Measurements from ENCODE around the gene LDLRAP1. TPM values are rescaled to one million over a fixed set of nuclear protein-coding genes. Genes with fewer than 3 reads are reported as not detected.

LDLRAP1 gene
- total and polyA plus RNA-seq, 2 donors (not counting 1 experiment from before 2014, with no cell fraction given) = 7.3 to 21.0 TPM

DNA sequence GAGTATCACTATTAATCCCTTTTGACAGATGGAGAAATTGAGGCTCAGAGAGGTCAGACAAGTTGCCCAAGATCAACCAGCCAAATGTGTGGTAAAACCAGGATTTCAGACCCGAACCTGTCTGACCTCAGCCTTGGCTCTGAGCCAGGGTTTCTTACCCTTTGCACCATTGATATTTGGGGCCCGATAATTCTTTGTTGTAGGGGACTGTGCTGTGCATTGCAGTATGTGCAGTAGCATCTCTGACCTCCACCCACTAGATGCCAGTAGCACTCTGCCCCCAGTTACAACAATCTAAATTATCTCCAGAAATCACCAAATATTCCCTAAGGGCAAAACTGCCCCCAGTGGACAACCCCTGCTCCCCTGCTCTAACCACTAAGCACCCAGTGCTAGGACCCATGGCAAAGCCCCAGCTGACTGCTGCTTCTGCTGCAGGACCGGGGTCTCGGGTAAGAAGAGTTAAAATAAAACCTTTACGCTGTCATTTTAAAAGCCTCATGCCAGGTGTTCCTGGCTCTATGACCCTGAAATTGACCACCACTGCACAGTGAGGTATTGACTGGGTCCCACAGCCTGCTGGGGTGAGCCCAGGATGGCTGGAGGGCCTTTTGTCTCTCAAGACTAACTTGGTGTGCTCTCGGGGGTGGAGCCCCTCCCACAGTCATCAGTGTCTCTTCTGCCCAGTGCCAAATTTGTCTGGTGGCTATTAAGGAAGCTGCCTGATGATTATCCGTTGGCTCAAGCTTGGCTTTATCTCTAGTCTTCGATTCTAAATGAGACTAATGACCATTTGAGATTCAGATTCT is 67.6 kb downstream of the LDLRAP1 start:
- H3K4me3 ChIP-seq (replicated peaks in 1 of 4; ENCODE audit: control extremely low read depth in 1 of 4, insufficient read depth in 1 of 4, low read depth in 3 of 4, low read length in 4 of 4) = no peak overlapping the region
- H2AFZ ChIP-seq (ENCODE audit: low read length) = no peak overlapping the region
- no peak overlapping the region for H3K27ac ChIP-seq (ENCODE audit: insufficient read depth, low read length)
- H3K9ac ChIP-seq (ENCODE audit: insufficient read depth, low read length) = no peak overlapping the region
- H4K20me1 ChIP-seq (ENCODE audit: control insufficient read depth, extremely low read depth, insufficient read depth, low read length) = no peaks in the 10 kb centered on the region
- H3K4me1 ChIP-seq (ENCODE audit: control insufficient read depth, extremely low read depth, insufficient read depth, low read length) = no peaks in the 10 kb centered on the region
- H3K79me2 ChIP-seq (ENCODE audit: control insufficient read depth, insufficient read depth, low read length) = no peaks in the 10 kb centered on the region
- no peak overlapping the region for H3K4me2 ChIP-seq (ENCODE audit: extremely low read depth, insufficient read depth, low read length)
- no peaks in the 10 kb centered on the region for H3K36me3 ChIP-seq (ENCODE audit: control insufficient read depth, insufficient read depth, low read length)
- peak in 1 of 2 donors; percentile 55 for DNase-seq (ENCODE audit: low read depth in 2 of 2)
- peaks cover 38% of the 10 kb centered on the region for H3K27me3 ChIP-seq (ENCODE audit: control insufficient read depth, insufficient read depth, low read length)
- TF ChIP-seq, protein P1, sequence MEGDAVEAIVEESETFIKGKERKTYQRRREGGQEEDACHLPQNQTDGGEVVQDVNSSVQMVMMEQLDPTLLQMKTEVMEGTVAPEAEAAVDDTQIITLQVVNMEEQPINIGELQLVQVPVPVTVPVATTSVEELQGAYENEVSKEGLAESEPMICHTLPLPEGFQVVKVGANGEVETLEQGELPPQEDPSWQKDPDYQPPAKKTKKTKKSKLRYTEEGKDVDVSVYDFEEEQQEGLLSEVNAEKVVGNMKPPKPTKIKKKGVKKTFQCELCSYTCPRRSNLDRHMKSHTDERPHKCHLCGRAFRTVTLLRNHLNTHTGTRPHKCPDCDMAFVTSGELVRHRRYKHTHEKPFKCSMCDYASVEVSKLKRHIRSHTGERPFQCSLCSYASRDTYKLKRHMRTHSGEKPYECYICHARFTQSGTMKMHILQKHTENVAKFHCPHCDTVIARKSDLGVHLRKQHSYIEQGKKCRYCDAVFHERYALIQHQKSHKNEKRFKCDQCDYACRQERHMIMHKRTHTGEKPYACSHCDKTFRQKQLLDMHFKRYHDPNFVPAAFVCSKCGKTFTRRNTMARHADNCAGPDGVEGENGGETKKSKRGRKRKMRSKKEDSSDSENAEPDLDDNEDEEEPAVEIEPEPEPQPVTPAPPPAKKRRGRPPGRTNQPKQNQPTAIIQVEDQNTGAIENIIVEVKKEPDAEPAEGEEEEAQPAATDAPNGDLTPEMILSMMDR (conservative IDR thresholded peaks at IDR 0.05 in 1 of 2, IDR thresholded peaks at IDR 0.05 in 1 of 2; ENCODE audit: low read depth in 1 of 2, low read length in 2 of 2) = peak; percentile 38 to 54
- TF ChIP-seq EZH2 (IDR thresholded peaks at IDR 0.05; ENCODE audit: low read length, missing control alignments) = no peak
- H3K9me3 ChIP-seq (ENCODE audit: control insufficient read depth, insufficient read depth, low read depth, low read length) = no peaks in the 10 kb centered on the region

DNA sequence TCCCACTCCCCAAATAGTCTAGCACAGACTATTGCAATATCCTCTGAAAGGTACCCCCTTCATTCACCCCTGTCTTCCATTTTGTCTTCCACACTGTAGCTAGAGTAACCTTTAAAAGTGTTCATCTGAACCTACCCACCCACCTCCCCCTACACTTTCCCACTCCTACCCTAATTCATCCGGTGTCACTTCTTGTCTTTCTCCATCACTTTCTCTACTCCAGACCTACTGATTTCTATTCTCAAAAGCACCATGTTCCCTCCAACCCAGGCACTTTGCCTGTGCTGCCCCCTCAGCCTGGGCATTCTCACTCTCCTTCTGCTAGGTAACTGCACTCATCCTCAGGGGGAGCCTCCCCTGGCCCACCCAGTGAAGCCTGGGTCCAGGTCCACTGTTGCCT is 68.4 kb downstream of the LDLRAP1 start:
- Histone ChIP-seq H3K9me3 (ENCODE audit: control insufficient read depth, insufficient read depth, low read depth, low read length) (no peaks in the 10 kb centered on the region), H3K27me3 (ENCODE audit: control insufficient read depth, insufficient read depth, low read length) (peaks cover 38% of the 10 kb centered on the region), H3K36me3 (ENCODE audit: control insufficient read depth, insufficient read depth, low read length) (no peaks in the 10 kb centered on the region), H3K4me2 (ENCODE audit: extremely low read depth, insufficient read depth, low read length) (no peak overlapping the region), H3K79me2 (ENCODE audit: control insufficient read depth, insufficient read depth, low read length) (no peaks in the 10 kb centered on the region), H4K20me1 (ENCODE audit: control insufficient read depth, extremely low read depth, insufficient read depth, low read length) (no peaks in the 10 kb centered on the region), H3K4me3 (replicated peaks in 1 of 4; ENCODE audit: control extremely low read depth in 1 of 4, insufficient read depth in 1 of 4, low read depth in 3 of 4, low read length in 4 of 4) (no peak overlapping the region), H3K4me1 (ENCODE audit: control insufficient read depth, extremely low read depth, insufficient read depth, low read length) (no peaks in the 10 kb centered on the region), H3K27ac (ENCODE audit: insufficient read depth, low read length) (no peak overlapping the region), H2AFZ (ENCODE audit: low read length) (no peak overlapping the region), H3K9ac (ENCODE audit: insufficient read depth, low read length) (no peak overlapping the region)
- TF ChIP-seq, protein P1 (conservative IDR thresholded peaks at IDR 0.05 in 1 of 2, IDR thresholded peaks at IDR 0.05 in 1 of 2; ENCODE audit: low read depth in 1 of 2, low read length in 2 of 2) = no peak
- no peak for TF ChIP-seq EZH2 (IDR thresholded peaks at IDR 0.05; ENCODE audit: low read length, missing control alignments)
- DNase-seq (ENCODE audit: low read depth in 2 of 2) = no peak

DNA sequence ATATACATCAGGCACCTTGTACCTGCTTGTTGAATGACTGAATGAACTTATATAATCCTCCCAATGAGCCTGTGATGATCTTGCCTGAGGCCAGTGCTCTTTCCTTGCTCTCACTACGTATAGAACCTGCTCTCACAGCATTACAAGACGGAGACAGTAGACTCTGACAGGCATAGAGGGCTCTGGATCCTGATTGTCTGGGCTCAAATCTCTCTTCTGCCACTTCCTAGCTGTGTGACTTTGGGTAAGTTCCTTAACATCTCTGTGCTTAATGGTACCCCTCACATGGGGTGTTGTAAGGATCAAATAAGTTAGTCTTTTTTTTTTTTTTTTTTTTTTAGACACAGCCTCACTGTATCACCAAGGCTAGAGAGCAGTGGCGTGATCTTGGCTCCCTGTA is 69.0 kb downstream of the LDLRAP1 start:
- DNase-seq (ENCODE audit: low read depth in 2 of 2) = no peak
- Histone ChIP-seq H3K9ac (ENCODE audit: insufficient read depth, low read length) (no peak overlapping the region), H3K4me2 (ENCODE audit: extremely low read depth, insufficient read depth, low read length) (no peak overlapping the region), H3K27me3 (ENCODE audit: control insufficient read depth, insufficient read depth, low read length) (peaks cover 38% of the 10 kb centered on the region), H3K79me2 (ENCODE audit: control insufficient read depth, insufficient read depth, low read length) (no peaks in the 10 kb centered on the region), H3K4me1 (ENCODE audit: control insufficient read depth, extremely low read depth, insufficient read depth, low read length) (no peaks in the 10 kb centered on the region), H3K36me3 (ENCODE audit: control insufficient read depth, insufficient read depth, low read length) (no peaks in the 10 kb centered on the region), H2AFZ (ENCODE audit: low read length) (no peak overlapping the region), H3K9me3 (ENCODE audit: control insufficient read depth, insufficient read depth, low read depth, low read length) (no peaks in the 10 kb centered on the region), H4K20me1 (ENCODE audit: control insufficient read depth, extremely low read depth, insufficient read depth, low read length) (no peaks in the 10 kb centered on the region), H3K27ac (ENCODE audit: insufficient read depth, low read length) (no peak overlapping the region), H3K4me3 (replicated peaks in 1 of 4; ENCODE audit: control extremely low read depth in 1 of 4, insufficient read depth in 1 of 4, low read depth in 3 of 4, low read length in 4 of 4) (no peak overlapping the region)
- TF ChIP-seq, protein P1 (conservative IDR thresholded peaks at IDR 0.05 in 1 of 2, IDR thresholded peaks at IDR 0.05 in 1 of 2; ENCODE audit: low read depth in 1 of 2, low read length in 2 of 2) = no peak
- TF ChIP-seq EZH2 (IDR thresholded peaks at IDR 0.05; ENCODE audit: low read length, missing control alignments) = no peak

Data from fibroblast of lung (primary cell).